Measurements from ENCODE around the gene ETFRF1. TPM values are rescaled to one million over a fixed set of nuclear protein-coding genes. Genes with fewer than 3 reads are reported as not detected.

Gene ETFRF1
- total RNA-seq = 10 to 100 TPM; 23.1 to 39.3 TPM

- intact Hi-C loops (cut with DNase I) = loop anchor here (10.0 kb wide), 1 partner anchor 49 kb away; no protein-coding TSS in a partner anchor
- H3K4me3 ChIP-seq = peak within 1 kb of the TSS; percentile 60 to 69
- H3K27me3 ChIP-seq (replicated peaks; ENCODE audit: insufficient read depth) = no peaks in the 10 kb centered on the region
- peaks cover 7% of the 10 kb centered on the region for H3K4me1 ChIP-seq (replicated peaks)
- TF ChIP-seq CTCF (IDR thresholded peaks at IDR 0.05) (no peak), POLR2A (IDR thresholded peaks at IDR 0.05) (peak; percentile 77), POLR2AphosphoS5 (IDR thresholded peaks at IDR 0.05) (peak; percentile 82)
- under 1% methylated on average over 54 of the region's 54 CpGs for WGBS
- H3K9me3 ChIP-seq = no peaks in the 10 kb centered on the region
- DNase-seq (ENCODE audit: low spot score) = peak; percentile 97
- H3K27ac ChIP-seq = peak within 1 kb of the TSS; percentile 85 to 90
- no peaks in the 10 kb centered on the region for H3K36me3 ChIP-seq
These were observed at the start of gene ETFRF1, which contains the start of gene DNAI7 for GRCh38 chr12:25195056-25195971. Gene ETFRF1, plus strand, starts transcription at chr12:25195237. Its CDS starts 8,720 bp downstream, at chr12:25203957. Gene DNAI7, minus strand, starts transcription at chr12:25195160. Its CDS starts 82 bp downstream, at chr12:25195078.

GRCh38 chr12:25146686-25147085 is 48.4 kb upstream of the ETFRF1 start:
- Histone ChIP-seq H3K36me3 (no peaks in the 10 kb centered on the region), H3K27me3 (replicated peaks; ENCODE audit: insufficient read depth) (no peaks in the 10 kb centered on the region), H3K27ac (no peak overlapping the region), H3K4me3 (no peak overlapping the region), H3K4me1 (replicated peaks) (no peaks in the 10 kb centered on the region), H3K9me3 (no peaks in the 10 kb centered on the region)
- intact Hi-C loops (cut with DNase I) = no loop called here
- TF ChIP-seq POLR2AphosphoS5 (IDR thresholded peaks at IDR 0.05) (no peak), POLR2A (IDR thresholded peaks at IDR 0.05) (no peak), CTCF (IDR thresholded peaks at IDR 0.05) (no peak)
- no peak for DNase-seq (ENCODE audit: low spot score)
- WGBS = 97% methylated on average over 1 of the region's 1 CpG

DNA sequence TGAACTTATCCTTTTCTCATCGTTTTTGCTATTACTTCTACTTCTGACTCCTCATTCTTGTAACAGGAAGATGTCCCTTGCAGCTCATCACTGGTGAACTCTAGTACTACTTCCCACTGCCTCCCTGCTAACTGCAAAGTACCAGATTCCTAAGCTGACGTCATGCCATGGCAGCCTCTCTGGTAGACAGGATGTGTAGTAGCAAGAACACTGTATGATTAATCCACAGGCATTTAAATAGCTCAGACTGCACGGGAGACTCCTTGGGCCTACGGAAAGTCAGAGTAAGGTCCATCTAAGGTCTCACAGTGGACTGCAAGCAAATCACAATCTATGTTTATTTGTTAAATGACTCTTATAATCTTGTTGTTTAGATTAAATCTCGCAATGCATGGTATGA is 43.6 kb upstream of the ETFRF1 start:
- Histone ChIP-seq H3K4me1 (replicated peaks) (no peaks in the 10 kb centered on the region), H3K9me3 (no peaks in the 10 kb centered on the region), H3K4me3 (no peak overlapping the region), H3K27me3 (replicated peaks; ENCODE audit: insufficient read depth) (no peaks in the 10 kb centered on the region), H3K36me3 (no peaks in the 10 kb centered on the region), H3K27ac (no peak overlapping the region)
- DNase-seq (ENCODE audit: low spot score) = no peak
- no peak for TF ChIP-seq POLR2AphosphoS5 (IDR thresholded peaks at IDR 0.05)
- TF ChIP-seq POLR2A (IDR thresholded peaks at IDR 0.05) = no peak
- TF ChIP-seq CTCF (IDR thresholded peaks at IDR 0.05) = no peak
- intact Hi-C loops (cut with DNase I) = no loop called here
- whole genome bisulfite sequencing = 53% methylated on average over 5 of the region's 5 CpGs

GRCh38 chr12:25152055-25152454 is 43.0 kb upstream of the ETFRF1 start:
- H3K4me3 ChIP-seq = no peak overlapping the region
- H3K4me1 ChIP-seq (replicated peaks) = no peaks in the 10 kb centered on the region
- no peaks in the 10 kb centered on the region for H3K36me3 ChIP-seq
- 64% methylated on average over 5 of the region's 5 CpGs for WGBS
- TF ChIP-seq POLR2A (IDR thresholded peaks at IDR 0.05) (no peak), CTCF (IDR thresholded peaks at IDR 0.05) (no peak), POLR2AphosphoS5 (IDR thresholded peaks at IDR 0.05) (no peak)
- no peak for DNase-seq (ENCODE audit: low spot score)
- intact Hi-C loops (cut with DNase I) = no loop called here
- no peak overlapping the region for H3K27ac ChIP-seq
- H3K27me3 ChIP-seq (replicated peaks; ENCODE audit: insufficient read depth) = no peaks in the 10 kb centered on the region
- H3K9me3 ChIP-seq = no peaks in the 10 kb centered on the region
